GM18508 (cell line): ENCODE results near the gene SOX30.

Experiments used
- ATAC-seq: cut with Tn5 transposase; IDR thresholded peaks from one replicate; pipeline ENCODE4 v1.9.1; 2021; ENCODE audit warnings: moderate number of reproducible peaks; ENCODE audit not compliant: insufficient read depth, unreplicated experiment

The SOX30 gene

GRCh38 chr5:157582731-157583620, 69.3 kb downstream of the SOX30 start:
- peak; percentile 44 for ATAC-seq

DNA sequence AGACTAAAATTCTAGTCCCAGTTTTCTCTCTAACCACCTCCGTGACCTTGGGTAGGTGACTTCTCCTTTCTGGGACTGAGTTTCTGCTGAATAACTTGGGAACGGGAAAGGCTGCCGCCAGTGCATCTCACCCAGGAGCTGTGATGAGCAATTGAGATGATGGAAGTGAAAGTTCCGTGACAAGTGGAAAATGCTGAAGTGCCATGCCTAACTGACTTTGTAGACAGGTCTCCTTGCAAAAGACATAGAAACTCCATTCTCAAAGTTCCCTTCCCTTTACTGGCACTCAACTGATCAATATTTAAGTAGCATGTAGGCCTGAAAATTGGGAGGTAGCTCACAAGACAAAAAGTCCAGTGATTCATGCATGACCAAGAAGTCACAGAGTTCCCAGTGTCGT, 70.3 kb downstream of the SOX30 start:
- ATAC-seq: no peak

- ATAC-seq: no peak
These were observed 74.0 kb downstream of the SOX30 start for GRCh38 chr5:157578079-157578780.

- ATAC-seq: no peak
These were observed 75.6 kb downstream of the SOX30 start for GRCh38 chr5:157576678-157577077.
